ENCODE measurements around the gene OR52A1.
A peak's percentile ranks its signal among the peaks of the same experiment; 100 is the strongest.

Gene OR52A1

GRCh38 chr11:5137014-5137413 is 17.5 kb downstream of the OR52A1 start:
- FAIRE-seq (no peak), DNase-seq (ENCODE audit: extremely low spot score, insufficient read length, low read depth) (no peak)

DNA sequence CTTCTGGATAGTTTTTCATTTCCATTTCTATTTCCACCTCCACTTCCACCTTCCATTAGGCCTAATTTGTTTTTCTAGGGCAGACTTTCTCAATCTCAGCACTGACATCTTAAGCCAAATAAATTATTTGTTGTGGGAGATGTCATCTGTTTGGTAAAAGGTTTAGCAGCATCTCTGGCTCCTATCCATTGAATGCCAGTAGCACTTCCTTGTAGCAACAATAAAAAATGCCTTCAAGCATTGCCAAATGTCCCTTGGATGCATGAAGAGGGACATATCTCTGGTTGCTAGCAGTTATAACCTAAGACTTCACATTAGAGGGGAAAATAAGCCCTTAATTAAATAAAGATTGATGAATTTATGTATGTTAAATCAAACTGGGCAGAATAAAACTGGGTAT is 18.3 kb downstream of the OR52A1 start:
- FAIRE-seq (no peak), DNase-seq (ENCODE audit: extremely low spot score, insufficient read length, low read depth) (no peak)

DNA sequence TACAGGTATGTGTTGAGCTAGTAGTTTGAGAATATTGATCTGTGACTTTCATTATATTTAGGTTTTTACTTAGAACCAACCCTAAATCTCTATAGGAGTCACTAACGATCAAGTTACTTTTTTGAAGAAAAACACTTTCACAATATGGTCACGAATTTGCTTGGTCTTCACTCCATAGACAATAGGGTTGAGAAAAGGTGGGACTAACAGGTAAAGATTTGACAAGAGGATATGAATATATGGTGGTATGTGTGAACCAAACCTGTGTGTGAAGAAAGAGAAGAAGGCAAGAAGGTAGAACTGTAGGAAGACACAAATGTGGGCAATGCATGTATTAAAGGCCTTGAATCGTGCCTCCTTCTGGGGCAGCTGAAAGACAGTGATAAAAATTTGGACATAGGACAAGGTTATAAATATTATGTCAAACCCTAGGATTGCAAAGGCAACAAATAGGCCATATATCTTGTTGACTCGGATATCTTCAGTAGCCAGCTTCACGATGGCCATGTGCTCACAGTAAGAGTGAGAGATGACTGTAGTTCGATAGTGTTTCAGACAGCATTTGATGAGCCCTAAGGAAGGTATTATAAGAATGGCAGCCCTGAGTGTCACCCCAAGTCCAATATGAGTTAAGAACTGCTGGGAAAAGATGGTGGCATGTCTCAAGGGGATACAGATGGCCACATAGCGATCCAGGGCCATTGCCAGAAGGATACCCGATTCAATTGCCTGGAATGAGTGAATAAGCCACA is 22.8 kb downstream of the OR52A1 start:
- DNase-seq (ENCODE audit: extremely low spot score, insufficient read length, low read depth) = no peak
- no peak for FAIRE-seq

- DNase-seq (ENCODE audit: extremely low spot score, insufficient read length, low read depth) = no peak
- no peak for FAIRE-seq
These were observed 25.1 kb downstream of the OR52A1 start for GRCh38 chr11:5129457-5129877.

DNA sequence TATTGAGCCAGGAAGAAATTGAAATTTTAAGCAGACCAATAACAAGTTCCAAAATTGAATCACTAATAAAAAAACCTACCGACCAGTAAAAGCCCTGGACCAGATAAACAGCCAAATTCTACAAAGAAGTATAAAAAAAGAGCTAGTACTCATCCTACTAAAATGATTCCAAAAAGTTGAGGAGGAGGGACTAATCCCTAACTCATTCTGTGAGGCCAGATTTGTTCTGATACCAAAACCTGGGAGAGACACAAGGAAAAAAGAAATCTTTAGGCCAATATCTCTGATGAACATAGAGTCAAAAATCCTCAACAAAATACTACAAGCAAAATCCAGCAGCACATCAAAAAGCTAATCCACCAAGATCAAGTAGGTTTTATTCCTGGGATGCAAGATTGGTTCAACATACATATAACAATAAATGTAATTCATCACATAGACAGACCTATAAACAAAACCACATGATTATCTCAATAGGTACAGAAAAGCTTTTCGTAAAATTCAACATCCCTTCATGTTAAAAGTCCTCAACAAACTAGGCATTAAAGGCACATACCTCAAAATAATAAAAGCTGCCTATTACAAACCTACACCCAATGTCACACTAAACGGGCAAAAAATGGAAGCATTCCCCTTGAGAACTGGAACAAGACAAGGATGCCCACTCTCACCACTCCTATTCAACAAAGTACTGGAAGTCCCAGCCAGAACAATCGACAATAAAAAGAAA is 29.5 kb downstream of the OR52A1 start:
- no peak for FAIRE-seq

DNA sequence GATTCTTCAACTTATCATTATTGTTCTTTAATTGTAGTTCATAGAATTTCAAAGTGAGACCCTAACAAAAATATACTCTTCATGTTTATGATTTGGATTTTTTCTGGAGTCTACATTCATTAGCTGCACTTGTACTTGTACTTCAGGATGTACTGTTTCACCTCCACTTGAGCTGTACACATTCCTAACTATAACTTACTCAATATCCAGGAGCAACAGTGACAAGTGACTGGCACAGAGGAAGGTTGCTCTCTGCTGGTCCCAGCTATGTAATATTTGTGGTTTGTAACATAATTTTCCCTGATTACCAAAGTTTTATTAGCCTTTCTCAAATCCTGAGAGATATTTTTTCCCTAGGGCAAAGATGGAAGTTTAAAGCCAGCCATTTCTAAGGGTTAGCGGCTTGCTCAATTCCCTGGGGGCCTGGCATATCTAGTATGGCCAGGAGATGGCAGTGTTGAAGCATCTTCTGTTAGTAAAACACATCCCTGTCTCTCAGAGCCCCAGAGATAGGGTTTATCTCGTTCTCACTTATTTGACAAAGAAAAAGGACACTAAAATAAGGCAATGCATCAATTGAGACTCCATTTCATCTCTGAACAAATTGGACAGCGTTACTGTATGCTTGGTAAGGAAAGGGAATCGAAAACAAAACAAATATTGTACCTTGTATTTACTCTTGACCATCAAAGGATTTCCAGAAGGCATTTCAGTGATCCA is 30.6 kb downstream of the OR52A1 start:
- DNase-seq (ENCODE audit: extremely low spot score, insufficient read length, low read depth) = no peak
- peak; percentile 83 for FAIRE-seq

More for the DNA sequence above, 29.5 kb downstream of the OR52A1 start:
- DNase-seq (ENCODE audit: extremely low spot score, insufficient read length, low read depth) = no peak

GRCh38 chr11:5118893-5119292 is 35.7 kb downstream of the OR52A1 start:
- FAIRE-seq (no peak), DNase-seq (ENCODE audit: extremely low spot score, insufficient read length, low read depth) (no peak)

DNA sequence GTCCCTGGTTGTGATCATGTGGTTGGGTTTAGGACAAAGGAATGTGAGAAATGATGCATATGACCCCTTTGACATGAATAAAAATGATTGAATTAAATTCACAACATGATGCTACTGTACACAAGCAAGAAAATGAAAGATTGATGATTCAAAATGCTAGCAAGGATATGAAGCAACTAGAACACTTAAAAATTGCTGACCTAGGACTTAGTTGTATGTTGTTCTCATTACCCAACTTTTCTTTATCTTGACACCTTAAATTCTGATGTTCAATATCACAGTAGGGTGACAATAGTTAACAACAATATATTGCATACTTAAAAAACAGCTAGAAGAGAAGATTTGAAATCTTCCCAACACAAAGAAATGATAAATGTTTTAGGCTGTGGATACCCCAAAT is 37.0 kb downstream of the OR52A1 start:
- DNase-seq (ENCODE audit: extremely low spot score, insufficient read length, low read depth) = no peak
- no peak for FAIRE-seq

- no peak for FAIRE-seq
- no peak for DNase-seq (ENCODE audit: extremely low spot score, insufficient read length, low read depth)
These were observed 39.2 kb downstream of the OR52A1 start for GRCh38 chr11:5115339-5115738.

DNA sequence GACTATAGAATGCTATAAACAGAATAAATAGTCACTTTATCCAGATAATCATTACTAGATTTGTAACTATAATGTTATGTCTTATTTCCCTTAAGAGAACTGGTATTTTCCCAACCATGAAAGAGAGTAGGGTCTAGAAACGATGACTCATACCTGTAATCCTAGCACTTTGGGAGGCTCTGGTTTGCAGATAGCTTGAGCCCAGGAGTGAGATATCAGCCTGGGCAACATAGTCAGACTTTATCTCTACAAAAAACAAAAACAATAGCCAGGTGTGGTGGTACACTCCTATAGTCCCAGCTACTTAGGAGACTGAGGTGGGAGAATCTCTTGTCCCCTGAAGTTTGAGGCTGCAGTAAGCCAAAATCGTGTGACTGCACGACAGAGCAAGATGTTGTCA is 47.3 kb downstream of the OR52A1 start:
- FAIRE-seq (no peak), DNase-seq (ENCODE audit: extremely low spot score, insufficient read length, low read depth) (no peak)

GRCh38 chr11:5103066-5103465 is 51.5 kb downstream of the OR52A1 start:
- FAIRE-seq (no peak), DNase-seq (ENCODE audit: extremely low spot score, insufficient read length, low read depth) (no peak)

DNA sequence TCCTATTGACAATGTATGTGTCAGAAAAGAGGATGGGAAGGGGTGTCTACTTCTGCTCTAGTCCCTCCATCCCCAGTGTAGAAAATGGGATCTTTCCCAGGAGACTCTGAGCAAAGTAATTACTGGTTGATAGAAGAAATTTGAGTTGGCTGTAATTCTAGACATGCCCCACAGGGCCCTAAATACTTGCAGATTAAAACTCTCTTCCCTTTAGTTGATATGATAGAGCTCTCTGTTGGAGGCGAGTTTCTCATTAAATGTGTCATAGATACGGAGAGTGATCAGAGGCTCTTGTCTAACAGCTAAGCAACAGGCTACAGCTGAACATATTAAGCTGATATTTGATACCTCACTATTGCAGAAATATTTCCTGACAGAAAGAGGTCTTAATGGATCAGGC is 52.3 kb downstream of the OR52A1 start:
- DNase-seq (ENCODE audit: extremely low spot score, insufficient read length, low read depth) (no peak), FAIRE-seq (no peak)

GRCh38 chr11:5096011-5096410 is 58.5 kb downstream of the OR52A1 start:
- DNase-seq (ENCODE audit: extremely low spot score, insufficient read length, low read depth) = no peak
- no peak for FAIRE-seq
